GM12872 (cell line): Measurements from ENCODE around the gene SEC61B.

Experiments used
- TF ChIP-seq, protein P1 (sequence below): IDR thresholded peaks from 3 replicates; pipeline ENCODE4 v1.5.1; 2011; ENCODE audit warnings: low read depth, mild to moderate bottlenecking, low read length, moderate library complexity; ENCODE audit not compliant: insufficient read depth

SEC61B gene

DNA sequence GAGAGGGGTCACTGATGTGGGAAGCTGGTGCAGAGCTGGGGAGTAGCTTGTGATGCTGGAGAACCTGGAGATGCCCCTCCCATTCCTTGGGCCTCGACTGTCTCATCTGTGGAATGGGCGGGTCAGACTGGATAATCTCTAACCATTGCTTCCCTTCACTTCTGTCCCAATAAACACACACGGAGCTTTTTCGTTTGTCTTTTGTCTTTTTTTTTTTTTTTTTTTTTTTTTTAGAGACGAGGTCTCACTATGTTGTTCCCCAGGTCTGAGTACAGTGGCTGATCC lies 36.8 kb upstream of the SEC61B start:
- TF ChIP-seq, protein P1, sequence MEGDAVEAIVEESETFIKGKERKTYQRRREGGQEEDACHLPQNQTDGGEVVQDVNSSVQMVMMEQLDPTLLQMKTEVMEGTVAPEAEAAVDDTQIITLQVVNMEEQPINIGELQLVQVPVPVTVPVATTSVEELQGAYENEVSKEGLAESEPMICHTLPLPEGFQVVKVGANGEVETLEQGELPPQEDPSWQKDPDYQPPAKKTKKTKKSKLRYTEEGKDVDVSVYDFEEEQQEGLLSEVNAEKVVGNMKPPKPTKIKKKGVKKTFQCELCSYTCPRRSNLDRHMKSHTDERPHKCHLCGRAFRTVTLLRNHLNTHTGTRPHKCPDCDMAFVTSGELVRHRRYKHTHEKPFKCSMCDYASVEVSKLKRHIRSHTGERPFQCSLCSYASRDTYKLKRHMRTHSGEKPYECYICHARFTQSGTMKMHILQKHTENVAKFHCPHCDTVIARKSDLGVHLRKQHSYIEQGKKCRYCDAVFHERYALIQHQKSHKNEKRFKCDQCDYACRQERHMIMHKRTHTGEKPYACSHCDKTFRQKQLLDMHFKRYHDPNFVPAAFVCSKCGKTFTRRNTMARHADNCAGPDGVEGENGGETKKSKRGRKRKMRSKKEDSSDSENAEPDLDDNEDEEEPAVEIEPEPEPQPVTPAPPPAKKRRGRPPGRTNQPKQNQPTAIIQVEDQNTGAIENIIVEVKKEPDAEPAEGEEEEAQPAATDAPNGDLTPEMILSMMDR: no peak

DNA sequence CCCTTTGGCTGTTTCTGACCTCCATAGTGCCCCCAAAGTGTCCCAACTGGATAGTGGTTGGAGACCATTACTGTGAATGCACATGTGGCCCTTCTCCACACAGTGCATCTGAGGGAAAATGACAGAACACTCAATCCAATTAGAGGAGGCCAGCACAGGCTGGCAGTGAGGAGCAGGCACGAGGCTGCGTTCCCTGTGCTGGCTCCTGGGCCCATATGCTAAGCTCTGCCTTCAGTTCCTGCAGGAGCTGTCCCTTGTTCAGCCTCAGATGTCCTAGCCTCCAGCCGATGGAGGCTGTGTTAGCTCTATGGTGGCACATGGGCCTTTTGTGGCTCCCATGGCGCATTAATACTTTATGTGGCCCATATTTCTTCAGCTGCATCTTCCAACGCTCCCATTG lies 36.1 kb upstream of the SEC61B start:
- TF ChIP-seq, protein P1: no peak

DNA sequence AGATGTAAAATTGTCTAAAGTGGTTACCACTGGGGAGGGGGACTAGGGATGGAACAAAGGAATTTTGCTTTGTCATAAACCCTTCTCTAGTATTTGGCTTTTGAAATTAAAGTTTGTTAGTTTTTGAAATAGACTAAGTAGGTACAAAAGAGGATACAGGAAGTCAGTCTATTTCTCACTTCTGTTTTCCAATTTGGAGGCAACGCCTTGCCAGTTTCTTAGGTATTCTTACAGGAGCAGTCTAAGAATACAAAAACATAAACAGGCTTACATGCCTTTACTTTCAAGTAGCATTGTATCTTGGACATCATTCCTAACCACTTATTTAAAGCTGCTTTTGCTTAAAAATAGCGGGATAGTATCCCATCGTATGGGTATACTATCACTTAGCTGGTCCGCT lies 34.8 kb upstream of the SEC61B start:
- TF ChIP-seq, protein P1: no peak

DNA sequence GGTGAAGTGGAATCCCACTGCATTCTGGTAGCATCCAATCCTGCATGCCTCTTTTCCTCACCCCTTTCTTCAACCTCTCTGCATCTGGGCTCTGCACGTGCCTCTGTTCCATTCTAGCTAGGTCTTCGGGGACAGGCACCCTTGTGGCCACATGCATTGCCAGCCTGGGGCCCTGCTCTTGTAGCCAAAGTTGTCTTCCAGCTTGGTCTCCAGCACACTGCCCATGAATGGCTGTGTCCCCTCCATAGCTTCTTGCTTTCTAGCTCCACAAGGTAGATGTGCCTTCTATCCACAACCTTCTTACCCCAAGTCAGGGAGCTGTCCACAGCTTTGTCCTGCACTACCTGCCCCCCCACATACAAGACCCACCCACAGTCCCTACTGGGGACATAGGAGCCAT lies 32.9 kb upstream of the SEC61B start:
- TF ChIP-seq, protein P1: no peak

DNA sequence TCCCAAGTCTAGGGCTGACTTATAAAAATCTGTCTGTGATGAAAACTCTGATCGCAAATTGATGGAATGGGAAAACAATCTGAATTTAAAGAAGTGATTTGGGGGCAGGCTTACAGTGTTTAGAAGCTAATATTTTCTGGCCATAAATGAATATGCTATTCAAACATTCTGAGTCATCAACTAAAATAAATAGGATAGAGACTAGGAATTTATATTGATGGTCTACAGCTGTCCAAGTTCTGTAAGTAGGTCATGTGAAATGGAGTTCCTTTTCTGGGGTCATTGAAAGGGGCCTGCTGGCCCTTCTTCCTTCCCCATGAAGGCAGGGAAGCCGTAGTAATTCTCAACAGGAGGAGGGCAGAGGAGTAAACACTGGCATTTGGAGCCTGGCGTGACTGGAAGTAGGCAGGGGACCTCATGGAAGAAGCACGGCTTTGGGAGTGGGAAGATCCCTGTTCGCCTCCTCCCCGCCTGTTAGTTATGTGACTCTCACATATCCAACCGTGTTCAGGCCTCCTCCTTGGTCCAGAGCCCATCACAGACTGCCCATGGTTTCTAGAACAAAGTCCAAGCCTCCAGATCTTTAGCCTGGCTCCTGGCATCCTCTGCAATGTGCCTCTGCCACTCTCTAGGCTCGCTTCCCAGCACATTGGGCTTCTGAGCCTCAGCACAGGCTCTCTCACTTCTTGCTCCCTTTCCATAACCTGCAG lies 32.0 kb upstream of the SEC61B start:
- TF ChIP-seq, protein P1: no peak

DNA sequence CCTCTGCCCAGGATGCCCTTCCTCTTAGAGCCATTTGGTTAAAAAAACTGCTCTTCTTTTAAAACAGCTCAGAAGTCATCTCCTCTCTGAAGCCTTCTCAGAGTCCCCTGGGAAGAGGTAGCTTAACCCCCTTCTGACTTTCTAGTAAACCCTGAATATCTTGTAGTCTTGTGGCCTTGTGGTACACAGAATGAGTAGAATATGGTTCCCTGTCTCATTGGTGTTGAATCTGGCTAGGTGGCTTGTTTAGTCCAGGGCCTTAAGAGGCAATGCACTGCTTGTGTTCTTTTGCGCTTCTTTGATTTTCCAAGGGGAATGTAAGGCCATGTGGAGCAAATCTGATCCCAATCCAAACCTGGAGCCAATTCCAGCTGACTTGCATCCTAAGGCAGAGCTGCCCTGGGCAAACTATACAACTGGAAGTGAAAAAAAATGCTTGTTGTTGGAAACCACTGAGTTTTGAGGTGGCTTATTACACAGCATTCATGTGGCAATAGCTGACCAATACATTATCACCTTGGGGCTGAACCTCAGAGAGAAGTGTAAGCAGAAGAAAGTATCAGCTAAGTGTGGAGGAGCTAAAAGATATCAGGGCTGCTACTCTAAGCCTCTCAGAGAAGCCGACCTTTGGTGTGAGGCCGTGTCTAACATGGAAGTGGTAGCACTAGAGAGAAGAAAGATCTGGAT lies 31.3 kb upstream of the SEC61B start:
- TF ChIP-seq, protein P1: no peak

DNA sequence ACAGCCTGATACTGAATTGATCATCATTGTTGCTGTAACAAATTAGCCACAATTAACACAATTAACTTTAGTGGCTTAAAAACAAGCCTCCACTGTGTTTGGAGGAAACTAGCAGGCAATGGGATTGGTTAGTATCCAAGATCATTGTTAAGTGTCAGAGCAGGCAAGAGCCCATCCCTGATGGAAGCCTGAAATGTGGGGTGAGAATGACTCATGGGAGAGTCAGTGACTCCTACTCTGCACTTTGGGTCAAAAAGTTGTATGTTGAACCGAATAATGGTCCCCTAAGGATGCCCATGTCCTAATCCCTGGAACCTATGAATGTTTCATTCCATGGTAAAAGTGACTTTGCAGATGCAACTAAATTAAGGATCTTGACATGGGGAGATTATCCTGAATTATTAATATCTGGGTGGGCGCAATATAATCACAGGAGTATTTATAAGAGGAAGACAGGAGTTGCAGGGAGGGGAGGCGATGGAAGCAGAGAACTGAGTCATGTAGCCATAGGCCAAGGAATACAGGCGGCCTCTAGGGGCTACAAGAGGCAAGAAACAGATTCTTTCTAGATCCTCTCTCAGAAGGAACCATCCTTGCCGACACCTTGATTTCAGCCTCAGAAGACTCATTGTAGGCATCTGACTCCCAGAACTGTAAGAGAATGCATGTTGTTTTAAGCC lies 29.2 kb upstream of the SEC61B start:
- TF ChIP-seq, protein P1: no peak
